ENCODE results near the gene MID2. TPM values are rescaled to one million over a fixed set of nuclear protein-coding genes. Genes with fewer than 3 reads are reported as not detected.
"Not testable (repeated sequence)": the region's sequence is repeated elsewhere in the genome, so short reads cannot be mapped to it uniquely, and the experiment has no call there.

MID2 gene, protein sequence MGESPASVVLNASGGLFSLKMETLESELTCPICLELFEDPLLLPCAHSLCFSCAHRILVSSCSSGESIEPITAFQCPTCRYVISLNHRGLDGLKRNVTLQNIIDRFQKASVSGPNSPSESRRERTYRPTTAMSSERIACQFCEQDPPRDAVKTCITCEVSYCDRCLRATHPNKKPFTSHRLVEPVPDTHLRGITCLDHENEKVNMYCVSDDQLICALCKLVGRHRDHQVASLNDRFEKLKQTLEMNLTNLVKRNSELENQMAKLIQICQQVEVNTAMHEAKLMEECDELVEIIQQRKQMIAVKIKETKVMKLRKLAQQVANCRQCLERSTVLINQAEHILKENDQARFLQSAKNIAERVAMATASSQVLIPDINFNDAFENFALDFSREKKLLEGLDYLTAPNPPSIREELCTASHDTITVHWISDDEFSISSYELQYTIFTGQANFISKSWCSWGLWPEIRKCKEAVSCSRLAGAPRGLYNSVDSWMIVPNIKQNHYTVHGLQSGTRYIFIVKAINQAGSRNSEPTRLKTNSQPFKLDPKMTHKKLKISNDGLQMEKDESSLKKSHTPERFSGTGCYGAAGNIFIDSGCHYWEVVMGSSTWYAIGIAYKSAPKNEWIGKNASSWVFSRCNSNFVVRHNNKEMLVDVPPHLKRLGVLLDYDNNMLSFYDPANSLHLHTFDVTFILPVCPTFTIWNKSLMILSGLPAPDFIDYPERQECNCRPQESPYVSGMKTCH
- 1 to 10 TPM; 3.6 to 3.8 TPM for total RNA-seq

- CTCF ChIA-PET, result interaction anchor here (0.9 kb wide), 1 partner anchor 105 kb away, joined by 3 read pairs; no protein-coding TSS in a partner anchor
- Mint-ChIP-seq H3K27me3 (peaks cover 15% of the 10 kb centered on the region), H3K4me3 (peak within 1 kb of the TSS; percentile 72), H3K36me3 (ENCODE audit: low read depth) (no peaks in the 10 kb centered on the region), H3K9me3 (no peaks in the 10 kb centered on the region), H3K27ac (peak within 1 kb of the TSS; percentile 80), H3K4me1 (peaks cover 18% of the 10 kb centered on the region)
- POLR2A ChIA-PET, result no interaction called here
- DNase-seq, result peak; percentile 41
Observed at GRCh38 chrX:107825698-107826237, at the start of gene MID2. TSS of gene MID2 (plus strand) at chrX:107825866. CDS start at chrX:107826427, 561 bp downstream.

DNA sequence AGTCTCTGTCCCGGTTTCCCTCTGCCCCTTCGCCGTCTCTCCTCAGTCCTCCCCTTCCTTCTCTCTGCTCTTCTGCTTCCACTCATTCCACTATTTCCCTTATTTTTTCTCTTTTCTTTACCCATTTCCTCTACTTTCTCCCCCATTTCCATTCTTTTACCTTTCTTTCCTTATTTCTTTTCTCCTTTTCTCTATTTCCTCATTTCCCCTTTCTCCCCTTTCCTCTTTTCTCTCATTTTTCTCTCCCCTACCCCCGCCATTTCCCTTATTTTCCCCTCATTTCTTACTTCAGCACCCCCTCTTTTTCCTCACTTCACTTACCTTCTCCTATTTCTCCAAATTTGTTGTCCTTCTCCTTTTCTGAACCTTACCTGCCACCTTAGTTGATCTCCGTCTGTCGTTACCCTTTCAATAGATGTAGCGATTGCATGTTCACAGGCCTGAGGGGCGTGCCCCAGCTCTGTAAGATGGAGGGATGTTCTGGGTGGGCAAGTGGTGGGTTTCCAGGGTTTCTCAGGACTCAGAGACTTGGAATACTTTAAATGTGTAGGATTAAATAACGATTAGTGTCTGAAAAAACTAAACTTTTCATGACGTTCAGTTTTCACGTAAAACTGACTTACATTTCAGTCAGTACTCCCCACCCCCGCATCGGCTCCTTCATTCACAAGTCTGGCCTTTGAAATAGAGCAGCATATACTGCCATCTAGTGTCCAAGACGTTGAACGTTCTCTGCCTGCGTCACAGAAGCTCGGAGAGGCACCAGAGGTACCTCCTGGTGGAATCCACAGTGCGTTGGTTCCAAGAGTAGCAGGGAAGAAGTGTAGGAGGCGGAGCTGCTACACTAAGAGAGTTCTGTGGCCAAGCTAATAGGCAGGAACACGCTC lies 48.8 kb upstream of the MID2 start:
- peak overlapping the region; percentile 73 for H3K27ac Mint-ChIP-seq
- peaks cover 12% of the 10 kb centered on the region for H3K4me1 Mint-ChIP-seq
- POLR2A ChIA-PET, result no interaction called here
- CTCF ChIA-PET, result interaction anchor here (0.7 to 3.6 kb wide), 19 partner anchors 10 to 316 kb away, joined by 3 to 35 read pairs (median 4); partner anchors contain the start of gene PRPS1
- H3K4me3 Mint-ChIP-seq, result peak overlapping the region; percentile 78
- DNase-seq, result peak; percentile 84
- no peaks in the 10 kb centered on the region for H3K9me3 Mint-ChIP-seq
- peaks cover 6% of the 10 kb centered on the region for H3K27me3 Mint-ChIP-seq
- no peaks in the 10 kb centered on the region for H3K36me3 Mint-ChIP-seq (ENCODE audit: low read depth)

- ChIA-PET POLR2A (no interaction called here), CTCF (interaction anchor here (0.7 to 3.6 kb wide), 16 partner anchors 9 to 317 kb away, joined by 3 to 35 read pairs (median 4); partner anchors contain the start of gene PRPS1)
- no peak for DNase-seq
- Mint-ChIP-seq H3K4me3 (peak within 1 kb of the TSS; percentile 78), H3K27ac (peak within 1 kb of the TSS; percentile 73), H3K9me3 (no peaks in the 10 kb centered on the region), H3K27me3 (peaks cover 6% of the 10 kb centered on the region), H3K4me1 (peaks cover 12% of the 10 kb centered on the region), H3K36me3 (ENCODE audit: low read depth) (no peaks in the 10 kb centered on the region)
Observed at GRCh38 chrX:107777536-107777832, 48.2 kb upstream of the MID2 start, which contains the start of gene NCBP2L. TSS of gene NCBP2L (plus strand) at chrX:107777733. CDS start at chrX:107794221, 16,488 bp downstream.

- no peaks in the 10 kb centered on the region for H3K9me3 Mint-ChIP-seq
- no peak overlapping the region for H3K4me3 Mint-ChIP-seq
- no peaks in the 10 kb centered on the region for H3K36me3 Mint-ChIP-seq (ENCODE audit: low read depth)
- peaks cover 2% of the 10 kb centered on the region for H3K27me3 Mint-ChIP-seq
- POLR2A ChIA-PET, result no interaction called here
- H3K27ac Mint-ChIP-seq, result no peak overlapping the region
- H3K4me1 Mint-ChIP-seq, result peaks cover 12% of the 10 kb centered on the region
- DNase-seq, result no peak
- CTCF ChIA-PET, result interaction anchor here (0.6 to 1.2 kb wide), 4 partner anchors 59 to 125 kb away, joined by 3 to 5 read pairs (median 3); no protein-coding TSS in a partner anchor
Observed at GRCh38 chrX:107780525-107780924, 45.1 kb upstream of the MID2 start.

GRCh38 chrX:107787827-107788226 lies 37.8 kb upstream of the MID2 start:
- no peak for DNase-seq
- no peak overlapping the region for H3K27ac Mint-ChIP-seq
- peaks cover 5% of the 10 kb centered on the region for H3K27me3 Mint-ChIP-seq
- ChIA-PET POLR2A (no interaction called here), CTCF (interaction anchor here (2.7 kb wide), 1 partner anchor 11 kb away, joined by 11 read pairs; the partner anchor contains the start of gene NCBP2L)
- H3K9me3 Mint-ChIP-seq, result no peaks in the 10 kb centered on the region
- no peaks in the 10 kb centered on the region for H3K4me1 Mint-ChIP-seq
- H3K4me3 Mint-ChIP-seq, result no peak overlapping the region
- H3K36me3 Mint-ChIP-seq (ENCODE audit: low read depth), result no peaks in the 10 kb centered on the region

GRCh38 chrX:107804427-107804826 lies 21.2 kb upstream of the MID2 start:
- no peaks in the 10 kb centered on the region for H3K4me1 Mint-ChIP-seq
- DNase-seq, result no peak
- ChIA-PET CTCF (interaction anchor here (1.4 kb wide), 1 partner anchor 17 kb away, joined by 4 read pairs; no protein-coding TSS in a partner anchor), POLR2A (no interaction called here)
- H3K27ac Mint-ChIP-seq, result no peak overlapping the region
- H3K9me3 Mint-ChIP-seq, result no peaks in the 10 kb centered on the region
- H3K4me3 Mint-ChIP-seq, result no peak overlapping the region
- peaks cover 8% of the 10 kb centered on the region for H3K27me3 Mint-ChIP-seq
- no peaks in the 10 kb centered on the region for H3K36me3 Mint-ChIP-seq (ENCODE audit: low read depth)

DNA sequence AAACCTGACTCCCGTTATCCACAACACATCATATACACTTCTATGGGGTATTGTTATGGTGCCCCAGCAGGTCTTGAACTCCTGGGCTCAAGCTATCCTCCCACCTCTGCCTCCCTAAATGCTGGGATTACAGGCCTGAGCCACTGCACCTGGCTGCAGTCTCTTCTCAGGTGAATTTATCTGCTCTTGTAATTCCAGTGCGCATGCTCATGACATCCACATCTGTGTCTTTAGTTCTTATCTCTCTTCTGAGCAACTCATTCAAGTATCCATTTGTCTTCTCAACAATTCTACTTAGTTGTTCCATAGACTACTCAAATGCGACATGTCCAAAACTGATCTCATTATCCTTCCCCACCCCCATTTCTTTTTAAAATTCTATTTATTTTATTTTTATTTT lies 20.5 kb upstream of the MID2 start:
- no peak for DNase-seq
- H3K27ac Mint-ChIP-seq, result no peak overlapping the region
- ChIA-PET POLR2A (no interaction called here), CTCF (no interaction called here)
- peaks cover 5% of the 10 kb centered on the region for H3K27me3 Mint-ChIP-seq
- H3K4me3 Mint-ChIP-seq, result no peak overlapping the region
- no peaks in the 10 kb centered on the region for H3K9me3 Mint-ChIP-seq
- H3K4me1 Mint-ChIP-seq, result no peaks in the 10 kb centered on the region
- no peaks in the 10 kb centered on the region for H3K36me3 Mint-ChIP-seq (ENCODE audit: low read depth)

GRCh38 chrX:107810053-107810452 lies 15.6 kb upstream of the MID2 start:
- H3K9me3 Mint-ChIP-seq; H3K27ac Mint-ChIP-seq; DNase-seq; H3K36me3 Mint-ChIP-seq (ENCODE audit: low read depth); H3K4me1 Mint-ChIP-seq; H3K4me3 Mint-ChIP-seq; POLR2A ChIA-PET; CTCF ChIA-PET; H3K27me3 Mint-ChIP-seq: not testable (repeated sequence)

- ChIA-PET CTCF (no interaction called here), POLR2A (no interaction called here)
- Mint-ChIP-seq H3K27ac (no peak overlapping the region), H3K4me1 (peaks cover 3% of the 10 kb centered on the region), H3K4me3 (no peak overlapping the region), H3K27me3 (peaks cover 2% of the 10 kb centered on the region), H3K36me3 (ENCODE audit: low read depth) (no peaks in the 10 kb centered on the region), H3K9me3 (peaks cover 3% of the 10 kb centered on the region)
- no peak for DNase-seq
Observed at GRCh38 chrX:107818900-107819521, 6.7 kb upstream of the MID2 start.

DNA sequence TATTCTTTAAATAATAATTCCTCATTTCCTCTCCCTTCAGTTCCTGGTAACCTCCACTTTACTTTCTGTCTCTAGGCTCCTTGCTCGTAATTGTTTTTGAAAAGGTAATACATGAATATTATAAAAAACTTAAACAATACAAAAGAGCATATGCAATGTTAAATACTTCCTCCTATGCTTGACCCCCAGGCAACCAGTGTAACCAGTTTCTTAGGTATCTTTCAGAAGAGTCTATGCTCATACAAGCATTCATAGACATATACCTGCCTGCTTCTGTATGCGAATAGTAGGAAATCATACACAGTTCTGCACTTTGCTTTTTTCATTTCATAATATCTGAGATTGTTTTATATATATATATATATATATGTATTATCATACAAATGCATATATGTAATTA lies 2.6 kb upstream of the MID2 start:
- Mint-ChIP-seq H3K9me3 (peaks cover 3% of the 10 kb centered on the region), H3K27ac (no peak overlapping the region), H3K4me1 (peaks cover 18% of the 10 kb centered on the region), H3K4me3 (no peak overlapping the region), H3K27me3 (peaks cover 15% of the 10 kb centered on the region), H3K36me3 (ENCODE audit: low read depth) (no peaks in the 10 kb centered on the region)
- DNase-seq, result no peak
- ChIA-PET CTCF (no interaction called here), POLR2A (no interaction called here)

DNA sequence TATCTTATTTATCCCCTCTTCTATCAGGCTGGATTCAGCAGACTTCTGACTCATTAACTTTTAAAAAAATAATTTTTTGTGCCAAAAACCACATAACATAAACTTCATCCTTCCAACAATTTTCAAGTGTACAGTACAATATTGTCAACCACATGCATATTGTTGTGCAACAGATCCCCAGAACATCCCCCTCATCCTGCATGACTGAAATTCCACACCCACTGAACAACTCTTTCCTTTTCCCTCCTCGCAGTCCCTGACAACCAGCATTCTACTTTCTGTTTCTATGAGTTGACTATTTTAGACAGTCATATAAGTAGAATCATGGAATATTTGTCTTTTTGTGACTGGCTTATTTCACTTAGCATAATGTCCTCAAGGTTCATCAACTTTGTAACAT lies 2.2 kb upstream of the MID2 start:
- Mint-ChIP-seq H3K27me3 (peaks cover 15% of the 10 kb centered on the region), H3K9me3 (peaks cover 3% of the 10 kb centered on the region), H3K4me3 (no peak overlapping the region), H3K27ac (no peak overlapping the region), H3K36me3 (ENCODE audit: low read depth) (no peaks in the 10 kb centered on the region), H3K4me1 (peaks cover 18% of the 10 kb centered on the region)
- ChIA-PET CTCF (no interaction called here), POLR2A (no interaction called here)
- no peak for DNase-seq
